DMS53 treated with DMSO at 0.1 percent for 48 hours (cell line): Measurements from ENCODE around the gene ANGPT4.
"Not testable (repeated sequence)": the region's sequence is repeated elsewhere in the genome, so short reads cannot be mapped to it uniquely, and the experiment has no call there.

Experiments
- DNase-seq: peaks from one replicate; lab custom pipeline; 2025; ENCODE audit not compliant: unreplicated experiment; lab: John Stamatoyannopoulos, UW

Gene ANGPT4

DNA sequence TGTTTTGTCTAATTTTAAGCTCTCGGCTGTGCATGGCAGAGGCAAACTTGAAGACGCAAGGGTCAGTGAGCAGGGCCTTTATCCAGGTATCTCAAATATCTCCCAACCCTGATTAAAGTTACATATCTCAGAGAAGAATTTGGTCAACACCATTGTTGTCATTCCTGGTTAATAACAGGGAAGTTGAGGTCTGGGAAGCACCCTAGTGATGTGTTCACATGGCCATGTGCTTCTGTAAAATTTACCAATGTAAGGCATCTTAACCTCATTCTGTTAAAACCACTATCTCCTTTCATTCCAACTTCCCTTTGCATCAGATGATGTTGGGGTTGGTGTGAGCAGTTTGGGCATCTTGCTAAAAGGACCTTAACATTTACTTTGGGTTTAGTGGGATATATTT is 86.6 kb downstream of the ANGPT4 start:
- no peak for DNase-seq

DNA sequence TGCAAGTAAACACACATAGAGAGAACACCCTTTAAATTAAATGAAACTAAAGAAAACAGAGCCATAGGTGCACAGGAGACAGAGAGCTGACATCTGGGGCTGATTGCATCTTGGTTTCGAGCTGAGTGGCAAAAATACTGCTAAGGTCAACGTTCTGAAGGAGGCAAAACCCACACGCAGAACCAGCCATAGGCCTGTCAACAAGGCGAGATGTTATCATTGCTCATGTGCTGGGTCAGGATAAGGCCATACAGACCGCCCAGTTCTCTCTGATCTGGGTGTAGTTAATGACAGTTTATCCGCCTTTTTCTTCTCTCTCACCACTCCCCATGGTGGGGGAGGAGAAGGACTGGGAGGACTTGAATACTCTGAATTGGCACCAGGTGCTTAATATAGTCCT is 87.1 kb downstream of the ANGPT4 start:
- no peak for DNase-seq

DNA sequence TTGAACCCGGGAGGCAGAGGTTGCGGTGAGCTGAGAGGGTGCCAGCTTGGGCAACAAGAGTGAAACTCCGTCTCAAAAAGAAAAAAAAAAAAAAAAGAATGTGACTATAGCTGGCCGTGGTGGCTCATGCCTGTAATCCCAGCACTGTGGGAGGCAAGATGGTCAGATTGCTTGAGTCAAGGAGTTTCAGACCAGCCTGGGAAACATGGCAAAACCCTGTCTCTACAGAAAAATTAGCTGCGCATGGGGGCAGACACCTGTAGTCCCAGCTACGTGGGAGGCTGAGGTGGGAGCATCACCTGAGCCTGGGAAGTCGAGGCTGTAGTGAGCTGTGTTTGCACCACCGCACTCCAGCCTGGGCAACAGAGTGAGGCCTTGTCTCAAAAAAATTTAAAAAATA is 88.2 kb downstream of the ANGPT4 start:
- DNase-seq, result not testable (repeated sequence)

DNA sequence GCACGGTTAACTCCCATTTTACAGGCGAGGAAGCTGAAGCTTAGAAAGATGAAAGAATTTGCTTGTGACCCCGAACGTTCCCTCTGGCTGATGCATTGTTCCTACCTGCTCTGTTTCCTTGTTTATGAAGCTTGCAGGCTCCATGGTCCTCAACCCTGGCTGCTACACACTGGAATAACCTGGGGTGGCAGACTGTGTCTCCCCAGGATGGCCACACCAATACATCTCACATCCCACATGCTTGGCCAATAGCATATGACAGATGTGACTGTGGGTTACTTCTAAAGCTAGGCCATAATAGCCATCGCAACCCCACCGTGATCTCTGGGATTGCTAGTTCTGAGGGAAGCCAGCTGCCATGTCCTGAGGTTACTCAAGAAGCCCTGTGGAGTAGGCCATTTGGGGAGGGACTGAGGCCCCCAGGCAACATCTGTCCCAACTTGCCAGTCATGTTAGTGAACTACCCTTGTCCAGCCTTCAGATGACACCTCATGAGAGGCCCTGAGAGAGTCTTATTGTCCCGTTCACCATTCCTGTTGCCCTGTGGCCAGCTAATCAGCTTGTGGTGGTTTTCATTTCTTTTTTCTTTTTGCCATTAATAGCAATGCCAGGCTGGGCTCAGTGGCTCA is 89.3 kb downstream of the ANGPT4 start:
- no peak for DNase-seq

DNA sequence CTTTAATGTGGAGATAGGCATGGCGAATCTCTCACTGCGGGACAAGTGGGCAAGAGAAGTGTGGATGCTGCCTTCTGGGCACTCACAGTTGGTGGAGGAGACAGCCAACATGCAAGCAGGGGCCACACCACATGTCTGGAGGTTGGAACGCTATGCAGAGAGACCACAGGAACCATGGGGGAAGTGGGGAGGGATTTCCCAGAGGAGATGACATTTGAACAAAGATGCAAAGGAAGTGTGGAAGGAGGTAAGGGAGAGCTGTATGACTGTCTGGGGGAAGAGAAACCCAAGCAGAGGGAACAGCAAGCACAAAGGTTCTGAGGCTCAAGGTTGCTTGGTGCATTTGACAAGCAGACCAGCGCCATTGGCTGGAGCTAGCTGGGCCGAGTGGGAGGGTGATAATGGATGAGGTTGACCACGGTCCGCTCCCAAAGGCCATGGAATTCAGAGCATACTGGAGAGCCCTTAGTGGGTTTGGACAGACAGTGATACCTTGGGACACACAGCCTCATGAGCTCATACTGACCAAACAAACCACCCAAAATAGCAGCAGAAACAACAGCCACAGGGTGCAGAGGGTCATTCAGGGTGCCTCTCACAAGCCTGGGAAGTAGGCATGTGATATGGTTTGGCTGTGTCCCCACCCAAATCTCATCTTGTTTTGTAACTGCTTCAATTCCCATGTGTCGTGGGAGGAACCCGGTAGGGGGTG is 90.3 kb downstream of the ANGPT4 start:
- no peak for DNase-seq

DNA sequence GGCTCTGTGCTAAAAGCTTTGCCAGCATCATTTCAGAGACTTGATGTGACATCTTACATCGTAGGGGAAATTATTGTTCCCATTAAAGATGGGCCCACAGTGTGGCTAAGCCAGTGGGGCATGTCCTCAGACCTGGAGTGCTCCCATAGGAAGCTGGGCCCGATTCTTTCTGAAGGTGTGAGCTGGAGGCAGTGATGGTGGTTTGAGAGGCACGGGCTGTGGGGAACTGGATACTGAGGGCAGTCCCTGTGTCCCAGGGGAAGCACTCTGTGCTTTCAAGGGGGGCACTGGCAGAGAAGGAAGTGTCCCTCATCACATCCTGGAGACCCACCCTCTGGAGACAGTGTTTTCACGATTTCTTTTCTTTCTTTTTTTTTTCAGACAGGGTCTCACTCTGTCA is 91.2 kb downstream of the ANGPT4 start:
- no peak for DNase-seq

DNA sequence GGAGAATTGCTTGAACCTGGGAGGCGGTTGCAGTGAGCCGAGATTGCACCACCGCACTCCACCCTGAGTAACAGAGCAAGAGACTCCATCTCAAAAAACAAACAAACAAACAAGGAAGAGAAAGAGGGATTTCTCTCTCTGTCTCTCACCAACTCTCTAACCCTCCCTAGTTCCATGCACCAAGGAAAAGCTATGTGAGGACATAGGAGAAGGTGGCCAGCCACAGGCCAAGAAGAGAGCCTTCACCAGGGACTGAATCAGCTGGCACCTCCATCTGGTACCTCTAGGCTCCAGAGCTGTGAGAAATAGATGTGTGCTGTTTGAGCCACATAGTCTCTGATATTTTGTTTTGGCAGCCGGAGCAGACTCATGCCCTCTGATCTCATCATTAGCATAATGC is 91.6 kb downstream of the ANGPT4 start:
- DNase-seq, result no peak

DNA sequence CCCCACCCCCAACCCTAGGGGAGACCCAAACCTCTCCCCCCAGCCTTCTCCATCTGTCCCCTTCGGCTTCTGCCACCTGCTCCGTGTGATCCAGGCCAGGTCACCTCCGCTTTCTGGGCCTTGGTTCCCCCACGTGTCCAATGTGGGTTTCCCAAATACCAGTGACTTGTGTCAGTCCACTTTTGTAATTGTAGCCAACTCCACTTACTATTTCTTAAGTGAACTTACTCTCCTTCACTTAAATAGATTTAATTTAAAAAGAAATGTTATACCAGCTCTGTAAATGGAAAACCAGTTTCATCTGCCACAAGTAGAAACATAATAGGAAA is 92.6 kb downstream of the ANGPT4 start:
- no peak for DNase-seq

DNA sequence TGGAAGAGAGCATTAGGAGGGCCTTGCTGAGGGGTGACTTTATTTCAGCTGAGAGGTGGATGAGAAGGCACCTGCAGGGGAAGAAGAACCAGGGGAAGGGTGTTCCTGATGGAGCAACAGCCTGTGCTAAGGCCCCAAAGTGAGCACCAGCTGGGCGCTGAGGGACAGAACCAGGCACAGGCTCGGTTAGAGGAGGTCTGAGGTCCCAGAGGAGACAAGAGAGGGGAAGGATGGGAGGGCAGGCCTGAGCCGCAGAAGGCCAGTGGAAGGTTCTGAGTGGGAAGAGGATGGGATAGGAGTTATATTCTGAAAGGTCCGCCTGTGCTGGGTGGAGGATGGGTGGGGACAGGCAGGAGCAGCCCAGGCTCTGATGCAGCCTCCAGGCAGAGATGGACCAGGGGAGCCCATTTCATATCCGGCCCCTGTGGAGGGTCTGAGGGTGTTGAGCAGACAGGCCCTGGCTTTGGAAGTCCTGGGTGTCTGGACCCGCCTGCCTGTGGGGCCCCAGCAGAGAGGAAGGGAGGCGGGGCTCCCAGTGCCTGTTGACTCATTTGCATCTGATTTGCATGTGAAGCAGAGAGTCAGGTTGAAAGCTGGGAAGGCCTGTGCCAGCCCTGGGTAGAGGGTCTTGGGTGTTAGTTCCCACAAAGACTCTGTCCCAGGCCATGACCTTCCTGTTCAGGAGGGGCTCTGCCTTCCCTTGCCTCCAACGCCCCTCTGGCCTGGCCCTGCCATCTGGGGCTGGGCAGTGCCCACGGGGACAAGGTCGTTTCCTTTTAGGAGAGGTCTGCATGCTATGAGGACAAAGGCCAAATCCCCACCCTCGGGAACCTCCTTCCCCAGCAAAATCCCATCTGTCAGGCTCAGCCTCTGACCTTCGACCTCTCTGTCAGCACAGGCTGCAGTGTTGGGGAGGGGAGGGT is 93.2 kb downstream of the ANGPT4 start:
- no peak for DNase-seq

DNA sequence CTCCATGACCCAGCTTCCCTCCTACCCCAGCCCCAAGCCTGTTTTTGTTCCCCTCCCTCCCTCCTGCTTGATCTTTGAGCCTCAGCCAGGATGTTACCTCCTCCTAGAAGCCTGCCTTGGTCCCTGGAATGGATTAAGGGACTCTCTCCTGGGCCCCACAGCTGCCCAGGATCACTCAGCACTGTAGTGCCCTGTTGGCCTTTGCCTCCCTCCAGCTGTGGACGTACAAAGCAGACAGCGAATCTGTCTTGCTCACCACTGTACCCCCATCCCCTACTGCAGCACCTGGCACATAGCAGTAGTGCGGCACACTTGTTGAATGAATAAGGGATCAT is 94.4 kb downstream of the ANGPT4 start:
- DNase-seq, result no peak

DNA sequence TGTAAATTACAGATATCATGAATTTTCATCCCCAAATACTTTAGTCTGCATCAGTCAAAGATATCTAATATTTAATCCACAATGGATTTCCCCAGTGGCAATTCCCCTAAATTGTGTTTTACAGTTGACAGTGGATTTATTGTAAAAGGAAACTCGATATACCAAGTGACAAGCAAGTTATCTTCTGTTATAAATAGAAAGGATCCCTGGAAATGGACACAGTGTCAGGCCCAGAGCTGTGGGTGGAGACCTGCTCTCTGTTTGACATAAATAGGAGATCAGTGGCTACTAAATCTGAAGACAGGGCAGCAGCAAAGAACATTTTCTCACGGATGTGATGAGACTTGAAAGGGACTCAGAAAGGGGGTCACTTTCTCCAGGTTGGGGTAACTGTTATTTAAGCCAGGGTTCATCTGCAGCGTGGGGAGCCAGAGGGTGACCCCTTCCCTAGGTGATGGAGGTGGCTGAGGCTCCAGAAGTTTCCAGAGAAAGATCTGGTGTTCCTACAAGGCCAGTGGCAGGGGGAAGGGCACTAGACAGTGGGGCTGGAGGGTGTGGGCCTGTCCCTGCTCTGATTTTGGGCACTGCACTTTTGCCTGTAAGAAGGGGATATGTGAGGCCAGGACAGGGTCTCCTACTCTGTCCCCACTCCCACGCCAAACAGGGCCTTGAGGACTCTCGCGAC is 94.9 kb downstream of the ANGPT4 start:
- DNase-seq, result no peak

DNA sequence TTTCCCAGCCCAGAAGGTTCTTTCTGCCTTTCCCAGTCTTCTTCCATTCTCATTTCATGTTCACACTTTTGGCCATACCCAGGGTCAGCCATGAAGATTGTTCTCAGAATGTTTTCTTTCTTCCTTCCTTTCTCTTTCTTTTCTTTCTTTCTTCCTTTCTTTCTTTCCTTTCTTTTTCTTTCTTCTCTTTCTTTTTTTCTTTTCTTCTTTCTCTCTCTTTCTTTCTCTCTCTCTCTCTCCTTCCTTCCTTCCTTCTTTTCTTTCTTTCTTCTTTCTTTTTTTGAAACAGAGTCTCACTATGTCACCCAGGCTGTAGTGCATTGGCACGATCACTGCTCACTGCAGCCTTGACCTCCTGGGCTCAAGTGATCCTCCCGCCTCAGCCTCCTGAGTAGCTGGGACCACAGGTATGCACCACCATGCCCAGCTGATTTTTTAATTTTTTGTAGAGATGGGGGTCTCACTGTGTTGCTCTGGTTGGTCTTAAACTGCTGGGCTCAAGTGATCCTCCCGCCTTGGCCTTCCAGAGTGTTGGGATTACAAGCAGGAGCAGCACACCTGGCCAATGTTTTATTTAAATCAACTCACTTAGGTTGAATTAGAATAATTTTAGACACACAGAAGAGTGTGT is 95.7 kb downstream of the ANGPT4 start:
- DNase-seq, result no peak
